Measurements from ENCODE around the gene CAMK2B. TPM values are rescaled to one million over a fixed set of nuclear protein-coding genes. Genes with fewer than 3 reads are reported as not detected.

Gene CAMK2B
- total RNA-seq, 1 experiment from 2014 or later = 0.13 TPM

DNA sequence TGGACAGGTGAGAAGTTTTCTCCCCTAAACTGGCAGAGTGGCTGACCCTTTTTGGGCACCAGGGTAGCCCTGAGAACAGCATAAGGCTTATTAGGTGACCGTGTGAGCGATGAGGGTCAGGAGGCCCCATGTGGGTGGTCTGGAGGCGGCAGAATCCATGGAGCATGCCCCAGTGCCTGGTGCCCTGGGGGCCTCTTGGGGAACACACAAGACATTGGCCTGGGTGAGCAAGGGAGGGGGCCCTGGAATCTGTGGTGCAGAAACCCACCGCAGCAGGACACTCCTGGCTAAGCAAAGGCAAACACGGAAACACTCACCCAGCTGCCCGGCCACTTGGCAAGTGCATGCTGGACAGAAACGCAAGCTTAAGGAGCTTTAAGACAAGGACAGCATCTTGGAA, 95.1 kb downstream of the CAMK2B start:
- no peak for DNase-seq (ENCODE audit: low read depth, low spot score)
- in situ Hi-C loops (cut with HindIII; ENCODE audit: low pct_unique_long_range_greater_than_20kb, low sequenced_read_pairs) = no loop called here

DNA sequence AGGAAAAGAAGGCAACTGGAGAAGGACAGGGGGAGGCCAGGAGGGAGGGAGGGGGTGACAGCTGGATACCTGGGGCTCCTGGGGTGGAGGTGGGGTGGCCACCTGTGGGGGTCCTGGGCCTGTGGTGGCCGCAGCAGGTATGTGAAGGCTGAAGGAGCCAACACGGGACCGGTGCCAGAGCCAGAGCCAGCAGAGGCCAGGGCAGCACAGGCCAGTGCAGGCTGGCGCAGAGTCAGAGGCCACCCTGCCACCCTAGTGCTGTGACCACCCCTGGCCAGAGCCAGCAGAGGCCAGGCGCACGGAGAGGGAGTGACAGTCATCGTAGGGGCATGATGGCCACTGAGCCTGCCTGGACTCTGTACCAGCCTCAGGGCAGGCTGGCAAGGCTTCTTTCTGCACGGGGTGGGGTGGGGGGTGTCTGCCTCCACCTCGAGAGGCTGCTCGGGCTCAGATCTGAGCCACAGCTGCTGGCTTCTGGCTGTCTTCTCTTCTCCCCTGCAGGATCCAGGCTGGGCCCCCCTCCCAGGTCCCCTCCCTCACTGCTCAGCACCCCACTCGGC, 95.8 kb downstream of the CAMK2B start:
- in situ Hi-C loops (cut with HindIII; ENCODE audit: low pct_unique_long_range_greater_than_20kb, low sequenced_read_pairs) = no loop called here
- no peak for DNase-seq (ENCODE audit: low read depth, low spot score)

DNA sequence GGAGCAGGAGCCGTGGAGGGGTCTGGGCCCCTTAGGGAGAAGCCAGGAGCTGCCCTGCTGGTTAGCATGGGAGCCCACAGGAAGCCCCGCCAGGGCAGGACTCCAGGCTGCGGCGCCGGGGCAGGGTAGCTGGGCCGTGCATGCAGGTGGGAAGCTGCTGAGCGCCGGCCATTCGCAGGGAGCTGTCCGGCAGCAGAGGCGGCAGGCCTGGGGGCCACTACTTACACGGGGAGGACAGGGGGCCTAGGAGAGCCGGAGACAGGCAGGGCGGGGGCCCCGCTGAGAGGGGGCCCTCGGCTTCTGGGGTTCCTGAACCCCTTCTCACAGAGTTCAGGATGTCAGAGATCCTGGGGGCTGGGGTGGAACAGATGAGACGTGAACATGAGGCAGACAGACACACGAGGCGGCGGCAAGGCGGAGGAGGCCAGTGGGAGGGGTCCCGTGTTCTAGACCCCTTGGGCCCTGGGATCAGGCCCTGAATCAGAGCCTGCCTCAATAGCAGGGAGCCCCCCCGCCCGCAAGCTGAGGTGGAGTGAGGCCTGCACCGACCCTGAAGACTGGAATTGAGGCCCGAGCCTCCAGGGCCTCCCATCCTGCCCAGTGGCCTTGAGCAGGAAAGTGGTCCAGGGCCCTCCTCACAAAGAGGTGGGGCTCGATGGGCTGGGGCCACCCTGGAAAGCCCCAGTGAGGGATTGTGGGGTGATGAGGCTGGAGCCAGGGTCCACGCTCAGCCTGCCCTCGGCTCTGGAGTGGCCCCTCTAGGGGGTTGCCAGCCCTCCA, 96.6 kb downstream of the CAMK2B start:
- in situ Hi-C loops (cut with HindIII; ENCODE audit: low pct_unique_long_range_greater_than_20kb, low sequenced_read_pairs) = no loop called here
- DNase-seq (ENCODE audit: low read depth, low spot score) = no peak

DNA sequence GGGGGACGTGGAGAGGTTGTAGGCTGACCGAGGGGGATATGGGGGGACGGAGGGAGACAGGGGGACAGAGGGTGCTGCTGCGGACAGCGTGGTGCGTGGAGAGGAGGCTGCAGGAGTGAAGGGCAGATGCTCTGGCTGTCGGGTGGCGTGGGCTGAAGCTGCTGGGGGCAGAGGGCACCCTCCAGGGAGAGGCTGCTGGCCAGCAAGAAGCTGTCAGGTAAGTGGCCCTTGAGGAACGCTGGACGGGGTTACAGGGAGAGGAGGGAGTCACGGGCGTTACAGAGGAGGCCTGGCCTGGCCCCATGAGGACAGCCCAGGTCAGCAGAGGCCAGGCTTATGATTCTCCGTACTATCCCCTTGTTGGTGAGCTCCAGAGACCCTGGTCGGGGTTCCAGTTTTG, 97.5 kb downstream of the CAMK2B start:
- DNase-seq (ENCODE audit: low read depth, low spot score) = no peak
- in situ Hi-C loops (cut with HindIII; ENCODE audit: low pct_unique_long_range_greater_than_20kb, low sequenced_read_pairs) = no loop called here

- in situ Hi-C loops (cut with HindIII; ENCODE audit: low pct_unique_long_range_greater_than_20kb, low sequenced_read_pairs) = no loop called here
- DNase-seq (ENCODE audit: low read depth, low spot score) = no peak
Observed at GRCh38 chr7:44226396-44226753, 99.0 kb downstream of the CAMK2B start.

GRCh38 chr7:44225566-44226395, 99.6 kb downstream of the CAMK2B start:
- in situ Hi-C loops (cut with HindIII; ENCODE audit: low pct_unique_long_range_greater_than_20kb, low sequenced_read_pairs) = no loop called here
- DNase-seq (ENCODE audit: low read depth, low spot score) = no peak

DNA sequence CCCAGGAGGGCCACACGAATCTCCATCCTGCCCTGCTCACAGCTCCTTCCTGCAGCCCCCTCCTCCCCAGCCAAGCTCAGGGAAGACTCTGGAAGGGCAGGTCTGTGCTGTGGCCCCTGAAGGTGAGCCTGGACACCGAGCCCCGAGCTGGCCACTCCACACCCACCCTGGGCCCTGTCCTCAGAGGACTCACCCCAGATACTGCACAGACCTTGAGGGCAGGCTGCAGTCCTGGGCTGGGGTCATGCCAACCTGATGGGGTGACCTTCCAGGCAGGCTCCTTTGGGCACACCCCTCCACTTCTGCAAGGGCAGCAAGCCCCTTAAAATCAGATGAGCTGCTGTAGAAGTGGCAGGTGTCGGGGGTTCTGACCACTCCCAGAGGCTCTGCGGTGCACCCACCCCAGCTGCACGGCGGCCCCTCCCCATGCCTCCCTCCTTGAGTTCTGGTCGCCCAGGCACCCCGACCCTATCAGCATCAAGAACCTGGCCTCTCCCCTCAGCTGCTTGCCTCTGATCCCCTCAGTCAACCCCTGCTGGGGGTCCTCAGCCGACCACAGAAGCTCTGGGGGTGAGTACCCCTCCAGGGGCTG, 100.3 kb downstream of the CAMK2B start:
- in situ Hi-C loops (cut with HindIII; ENCODE audit: low pct_unique_long_range_greater_than_20kb, low sequenced_read_pairs) = loop anchor here (25.0 kb wide), 1 partner anchor 138 kb away; the partner anchor contains the start of gene POLM
- DNase-seq (ENCODE audit: low read depth, low spot score) = no peak

GRCh38 chr7:44224080-44224973, 101.1 kb downstream of the CAMK2B start:
- DNase-seq (ENCODE audit: low read depth, low spot score) = no peak
- in situ Hi-C loops (cut with HindIII; ENCODE audit: low pct_unique_long_range_greater_than_20kb, low sequenced_read_pairs) = loop anchor here (25.0 kb wide), 1 partner anchor 137 kb away; the partner anchor contains the start of gene POLM

- DNase-seq (ENCODE audit: low read depth, low spot score) = no peak
- in situ Hi-C loops (cut with HindIII; ENCODE audit: low pct_unique_long_range_greater_than_20kb, low sequenced_read_pairs) = loop anchor here (25.0 kb wide), 1 partner anchor 136 kb away; the partner anchor contains the start of gene POLM
Observed at GRCh38 chr7:44223362-44224079, 101.9 kb downstream of the CAMK2B start.

GRCh38 chr7:44222776-44223261, 102.6 kb downstream of the CAMK2B start:
- in situ Hi-C loops (cut with HindIII; ENCODE audit: low pct_unique_long_range_greater_than_20kb, low sequenced_read_pairs) = loop anchor here (25.0 kb wide), 1 partner anchor 136 kb away; the partner anchor contains the start of gene POLM

DNA sequence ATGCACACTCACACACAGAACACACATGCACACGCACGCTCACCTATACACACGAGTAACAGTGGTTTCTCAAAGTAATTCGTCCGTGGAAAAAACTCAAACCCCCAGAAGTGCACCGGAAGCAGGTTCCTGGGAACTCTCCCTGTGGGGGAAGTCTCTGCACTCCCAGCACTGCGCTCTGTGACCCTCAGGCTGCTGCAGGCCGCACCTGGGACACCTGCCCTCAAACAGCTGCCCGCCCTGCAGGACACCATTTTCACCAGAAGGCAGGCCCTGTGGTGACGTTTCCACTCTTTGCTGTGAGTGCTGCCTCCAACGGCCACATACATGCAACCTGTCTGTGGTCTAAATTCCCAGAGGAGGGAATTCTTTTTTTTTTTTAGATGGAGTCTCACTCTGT, 103.3 kb downstream of the CAMK2B start:
- in situ Hi-C loops (cut with HindIII; ENCODE audit: low pct_unique_long_range_greater_than_20kb, low sequenced_read_pairs) = loop anchor here (25.0 kb wide), 1 partner anchor 135 kb away; the partner anchor contains the start of gene POLM
- no peak for DNase-seq (ENCODE audit: low read depth, low spot score)

More at GRCh38 chr7:44222776-44223261, 102.6 kb downstream of the CAMK2B start:
- DNase-seq (ENCODE audit: low read depth, low spot score) = no peak

- no peak for DNase-seq (ENCODE audit: low read depth, low spot score)
- in situ Hi-C loops (cut with HindIII; ENCODE audit: low pct_unique_long_range_greater_than_20kb, low sequenced_read_pairs) = loop anchor here (25.0 kb wide), 1 partner anchor 134 kb away; the partner anchor contains the start of gene POLM
Observed at GRCh38 chr7:44221231-44221791, 104.1 kb downstream of the CAMK2B start.

- in situ Hi-C loops (cut with HindIII; ENCODE audit: low pct_unique_long_range_greater_than_20kb, low sequenced_read_pairs) = loop anchor here (25.0 kb wide), 1 partner anchor 133 kb away; the partner anchor contains the start of gene POLM
- DNase-seq (ENCODE audit: low read depth, low spot score) = no peak
Observed at GRCh38 chr7:44220358-44221112, 104.9 kb downstream of the CAMK2B start.

GRCh38 chr7:44220046-44220357, 105.4 kb downstream of the CAMK2B start:
- in situ Hi-C loops (cut with HindIII; ENCODE audit: low pct_unique_long_range_greater_than_20kb, low sequenced_read_pairs) = loop anchor here (25.0 kb wide), 1 partner anchor 133 kb away; the partner anchor contains the start of gene POLM
- no peak for DNase-seq (ENCODE audit: low read depth, low spot score)

GRCh38 chr7:44219371-44220045, 105.9 kb downstream of the CAMK2B start:
- in situ Hi-C loops (cut with HindIII; ENCODE audit: low pct_unique_long_range_greater_than_20kb, low sequenced_read_pairs) = loop anchor here (25.0 kb wide), 1 partner anchor 132 kb away; the partner anchor contains the start of gene POLM
- DNase-seq (ENCODE audit: low read depth, low spot score) = no peak

All from SK-MEL-5 (cell line).